K562 (cell line): ENCODE measurements around the gene GDF15. TPM values are rescaled to one million over a fixed set of nuclear protein-coding genes. Genes with fewer than 3 reads are reported as not detected.

Experiments
- AFF1 ChIP-seq, 2 experiments: fragments of 450-650 bp; IDR thresholded peaks; 2 replicates each; pipeline ENCODE4 v1.6.1; 2018; ENCODE audit warnings: mild to moderate bottlenecking in 2 of 2, low read depth in 1 of 2; ENCODE audit not compliant: partially characterized antibody in 2 of 2
- CUX1 ChIP-seq: fragments of 200-800 bp; sonication (Bioruptor generic); IDR thresholded peaks from 2 replicates; pipeline ENCODE4 v1.6.1; 2016; ENCODE audit warnings: missing genetic modification characterization, missing compliant biosample characterization
- GMEB1 ChIP-seq: fragments of 250-450 bp; sonication (Bioruptor Pico); IDR thresholded peaks from 2 replicates; pipeline ENCODE4 v1.4.0; 2020; ENCODE audit warnings: mild to moderate bottlenecking
- HDAC8 ChIP-seq: fragments of 450-650 bp; IDR thresholded peaks from 2 replicates; pipeline ENCODE4 v1.6.1; 2016; ENCODE audit warnings: mild to moderate bottlenecking, missing genetic modification characterization, moderate library complexity, missing compliant biosample characterization
- HNRNPLL ChIP-seq: fragments of 200-400 bp; formaldehyde crosslinking; IDR thresholded peaks from 2 replicates; pipeline ENCODE4 v1.6.1; 2017; ENCODE audit warnings: low read length, low read depth, mild to moderate bottlenecking; ENCODE audit not compliant: poor library complexity, severe bottlenecking
- IRF1 ChIP-seq: sonication (generic); formaldehyde crosslinking; IDR thresholded peaks from 2 replicates; pipeline ENCODE4 v1.8.0; 2022; ENCODE audit warnings: missing genetic modification reagents, mild to moderate bottlenecking, borderline replicate concordance
- MLLT1 ChIP-seq, 2 experiments: fragments of 450-650 bp; IDR thresholded peaks; 2 replicates each; pipeline ENCODE4 v1.6.1; 2016
- SETDB1 ChIP-seq: IDR thresholded peaks from one replicate; pipeline ENCODE4 v1.6.1; 2012; ENCODE audit warnings: low read length, control low read depth, inconsistent platforms
- SNAPC5 ChIP-seq: fragments of 250-450 bp; sonication (Bioruptor Pico); IDR thresholded peaks from 2 replicates; pipeline ENCODE4 v1.8.0; 2021; ENCODE audit warnings: moderate library complexity, mild to moderate bottlenecking, inconsistent platforms
- THRAP3 ChIP-seq: fragments of 450-650 bp; IDR thresholded peaks from 2 replicates; pipeline ENCODE4 v1.6.1; 2016; ENCODE audit warnings: mild to moderate bottlenecking, inconsistent platforms, borderline replicate concordance
- TSC22D4 ChIP-seq: fragments of 450-650 bp; IDR thresholded peaks from 2 replicates; pipeline ENCODE4 v1.6.1; 2016; ENCODE audit warnings: missing genetic modification characterization, missing biosample characterization, control low read depth
- ZBTB9 ChIP-seq: fragments of 450-650 bp; formaldehyde crosslinking; IDR thresholded peaks from 2 replicates; pipeline ENCODE4 v1.4.0; 2020; ENCODE audit warnings: mild to moderate bottlenecking, moderate library complexity
- polyA plus RNA-seq, 8 experiments: library from polyadenylated mRNA; depleted of rRNA in 4 of 8; stranded (reverse) in 5 of 8; unstranded in 3 of 8; fragments of >200 nt; fragmentation: Nextera tagmentation in 2 of 8; fragmentation: Illumina TruSeq in 1 of 8; extraction: Ambion mirVana in 2 of 8; extraction: Trizol in 1 of 8; gene quantifications; 2 replicates each; pipeline versions ENCODE4 v1.2.1 to v1.2.3, GENCODE V29; 2011 to 2014; ENCODE audit warnings: inconsistent platforms in 1 of 8, missing spikeins in 1 of 8
- total RNA-seq, 7 experiments: library from RNA; depleted of rRNA in 6 of 7; stranded (reverse); fragments of >200 nt in 6 of 7; fragmentation: Illumina TruSeq in 2 of 7; extraction: Trizol in 2 of 7; gene quantifications; 2 replicates each; pipeline versions ENCODE4 v1.2.1 to v1.2.3, GENCODE V29; 2011 to 2021; ENCODE audit warnings: low replicate concordance in 1 of 7

The GDF15 gene
- total and polyA plus RNA-seq, 9 of the 15 experiments (the other 6 are each of a cell fraction or from before 2014, with no cell fraction given), result 2.3 to 82.4 (median 12.5) TPM

- TF ChIP-seq THRAP3 (no peak), CUX1 (CRISPR knock-in tag) (no peak), MLLT1 (IDR thresholded peaks at IDR 0.05) (no peak), SETDB1 (no peak), ZBTB9 (CRISPR knock-in tag) (no peak), IRF1 (CRISPR knock-in tag) (no peak), GMEB1 (CRISPR knock-in tag) (no peak), HNRNPLL (no peak), SNAPC5 (CRISPR knock-in tag) (no peak), TSC22D4 (tag) (no peak), HDAC8 (tag) (peak; percentile 78), AFF1 (IDR thresholded peaks at IDR 0.05; ENCODE audit: low read depth in 1 of 2, partially characterized antibody in 2 of 2) (no peak)
Measured at GRCh38 chr19:18366021-18366435, 19.9 kb upstream of the GDF15 start (continued).
